DOHH2 (cell line): ENCODE measurements around the gene DSCAML1.

ENCODE experiments used
- H3F3A ChIP-seq: fragments of 200-600 bp; sonication (generic), shearing (Covaris generic); 2 replicates; pipeline ENCODE4 v1.6.0; 2016; ENCODE audit warnings: antibody characterized with exemption, mild to moderate bottlenecking; ENCODE audit not compliant: control insufficient read depth, insufficient read depth
- H3K27ac ChIP-seq: fragments of 200-600 bp; sonication (generic); 2 replicates; pipeline ENCODE4 v1.5.1; 2014; ENCODE audit warnings: low read depth, mild to moderate bottlenecking, low read length, moderate library complexity
- H3K27me3 ChIP-seq: fragments of 200-600 bp; sonication (generic); 2 replicates; pipeline ENCODE4 v1.6.1; 2014; ENCODE audit warnings: mild to moderate bottlenecking, low read length, mixed read lengths; ENCODE audit not compliant: control insufficient read depth
- H3K36me3 ChIP-seq: fragments of 200-600 bp; sonication (generic); 2 replicates; pipeline ENCODE4 v1.6.1; 2014; ENCODE audit warnings: mild to moderate bottlenecking, low read length, moderate library complexity, mixed read lengths; ENCODE audit not compliant: control insufficient read depth
- H3K4me1 ChIP-seq: fragments of 200-600 bp; sonication (generic); 2 replicates; pipeline ENCODE4 v1.6.1; 2014; ENCODE audit warnings: mild to moderate bottlenecking, low read length, mixed read lengths; ENCODE audit not compliant: control insufficient read depth
- H3K4me2 ChIP-seq: fragments of 200-600 bp; sonication (generic); 2 replicates; pipeline ENCODE4 v1.6.0; 2014; ENCODE audit warnings: mild to moderate bottlenecking, low read length, moderate library complexity
- H3K4me3 ChIP-seq: fragments of 200-600 bp; sonication (generic); 2 replicates; pipeline ENCODE4 v1.5.1; 2014; ENCODE audit warnings: mild to moderate bottlenecking, low read length, mixed read lengths
- H3K79me2 ChIP-seq: fragments of 200-600 bp; sonication (generic); 2 replicates; pipeline ENCODE4 v1.6.1; 2014; ENCODE audit warnings: mild to moderate bottlenecking, low read length, mixed read lengths; ENCODE audit not compliant: control insufficient read depth
- H3K9me2 ChIP-seq: fragments of 200-600 bp; sonication (generic); replicated peaks from 2 replicates; pipeline ENCODE4 v1.6.1; 2014; ENCODE audit warnings: mild to moderate bottlenecking, low read length, mixed read lengths; ENCODE audit not compliant: control insufficient read depth
- H3K9me3 ChIP-seq: fragments of 200-600 bp; sonication (generic); 2 replicates; pipeline ENCODE4 v1.6.1; 2014; ENCODE audit warnings: antibody characterized with exemption, low read length, mixed read lengths; ENCODE audit not compliant: control insufficient read depth, insufficient read depth
- H4K20me1 ChIP-seq: fragments of 200-600 bp; sonication (generic); 2 replicates; pipeline ENCODE4 v1.6.0; 2014; ENCODE audit warnings: low read depth, mild to moderate bottlenecking, antibody characterized with exemption, low read length, moderate library complexity; ENCODE audit not compliant: control insufficient read depth, insufficient read depth
- CTCF ChIP-seq: fragments of 200-600 bp; sonication (generic); IDR thresholded peaks from one replicate; pipeline ENCODE4 v1.5.1; 2014; ENCODE audit warnings: antibody characterized with exemption, mild to moderate bottlenecking, low read depth, low read length; ENCODE audit not compliant: poor library complexity, severe bottlenecking
- EZH2phosphoT487 ChIP-seq: fragments of 200-600 bp; sonication (generic); IDR thresholded peaks from 2 replicates; pipeline ENCODE4 v1.6.1; 2017; ENCODE audit warnings: borderline replicate concordance, mild to moderate bottlenecking, antibody characterized with exemption, low read length, moderate library complexity, mixed read lengths

The DSCAML1 gene

GRCh38 chr11:117490911-117491310, 306.1 kb downstream of the DSCAML1 start:
- no peak overlapping the region for H3K4me2 ChIP-seq
- H4K20me1 ChIP-seq = no peaks in the 10 kb centered on the region
- no peaks in the 10 kb centered on the region for H3K4me1 ChIP-seq
- H3K79me2 ChIP-seq = no peaks in the 10 kb centered on the region
- no peaks in the 10 kb centered on the region for H3K9me3 ChIP-seq
- no peaks in the 10 kb centered on the region for H3K9me2 ChIP-seq
- H3K4me3 ChIP-seq = no peak overlapping the region
- no peaks in the 10 kb centered on the region for H3K36me3 ChIP-seq
- no peak overlapping the region for H3K27ac ChIP-seq
- H3K27me3 ChIP-seq = peaks cover 8% of the 10 kb centered on the region; the same call in 1 of the 2 replicates
- no peak for TF ChIP-seq CTCF
- no peak for TF ChIP-seq EZH2phosphoT487
- H3F3A ChIP-seq = no peaks in the 10 kb centered on the region

- H3F3A ChIP-seq = no peaks in the 10 kb centered on the region
- no peak overlapping the region for H3K4me2 ChIP-seq
- H4K20me1 ChIP-seq = no peaks in the 10 kb centered on the region
- no peak overlapping the region for H3K4me3 ChIP-seq
- no peaks in the 10 kb centered on the region for H3K36me3 ChIP-seq
- H3K4me1 ChIP-seq = no peaks in the 10 kb centered on the region
- no peaks in the 10 kb centered on the region for H3K9me2 ChIP-seq
- H3K79me2 ChIP-seq = no peaks in the 10 kb centered on the region
- peaks cover 8% of the 10 kb centered on the region; the same call in 1 of the 2 replicates for H3K27me3 ChIP-seq
- TF ChIP-seq EZH2phosphoT487 (no peak), CTCF (no peak)
- H3K27ac ChIP-seq = no peak overlapping the region
- H3K9me3 ChIP-seq = no peaks in the 10 kb centered on the region
These were observed 306.9 kb downstream of the DSCAML1 start for GRCh38 chr11:117489999-117490679.

- Histone ChIP-seq H3K27me3 (peaks cover 8% of the 10 kb centered on the region; the same call in 1 of the 2 replicates), H3K27ac (no peak overlapping the region)
These were observed 307.7 kb downstream of the DSCAML1 start for GRCh38 chr11:117488996-117489952.

More at GRCh38 chr11:117488996-117489952, 307.7 kb downstream of the DSCAML1 start:
- Histone ChIP-seq H3K79me2 (no peaks in the 10 kb centered on the region), H3K4me3 (no peak overlapping the region), H3K36me3 (no peaks in the 10 kb centered on the region), H3K9me2 (no peaks in the 10 kb centered on the region), H3K4me2 (no peak overlapping the region), H3K9me3 (no peaks in the 10 kb centered on the region), H3K4me1 (no peaks in the 10 kb centered on the region), H4K20me1 (no peaks in the 10 kb centered on the region), H3F3A (no peaks in the 10 kb centered on the region)
- no peak for TF ChIP-seq EZH2phosphoT487
- TF ChIP-seq CTCF = no peak
